Gastroesophageal sphincter (tissue), 3 donors: ENCODE measurements around the gene CFAP107.

Experiments used
- POLR2A ChIP-seq, 2 donors: fragments of 450-650 bp; IDR thresholded peaks; one replicate each; pipeline ENCODE4 v1.6.1; 2017; ENCODE audit warnings: antibody characterized with exemption in 2 of 2, mild to moderate bottlenecking in 2 of 2, moderate library complexity in 1 of 2
- TF ChIP-seq, protein P1 (sequence below), 4 experiments: fragments of 200-600 bp in 2 of 4; fragments of 450-650 bp in 2 of 4; sonication (generic) in 1 of 4; IDR thresholded peaks; one replicate each; pipeline ENCODE4 v1.5.1; 2017 to 2019; ENCODE audit warnings: antibody characterized with exemption in 4 of 4, mild to moderate bottlenecking in 2 of 4, moderate library complexity in 2 of 4

DNA sequence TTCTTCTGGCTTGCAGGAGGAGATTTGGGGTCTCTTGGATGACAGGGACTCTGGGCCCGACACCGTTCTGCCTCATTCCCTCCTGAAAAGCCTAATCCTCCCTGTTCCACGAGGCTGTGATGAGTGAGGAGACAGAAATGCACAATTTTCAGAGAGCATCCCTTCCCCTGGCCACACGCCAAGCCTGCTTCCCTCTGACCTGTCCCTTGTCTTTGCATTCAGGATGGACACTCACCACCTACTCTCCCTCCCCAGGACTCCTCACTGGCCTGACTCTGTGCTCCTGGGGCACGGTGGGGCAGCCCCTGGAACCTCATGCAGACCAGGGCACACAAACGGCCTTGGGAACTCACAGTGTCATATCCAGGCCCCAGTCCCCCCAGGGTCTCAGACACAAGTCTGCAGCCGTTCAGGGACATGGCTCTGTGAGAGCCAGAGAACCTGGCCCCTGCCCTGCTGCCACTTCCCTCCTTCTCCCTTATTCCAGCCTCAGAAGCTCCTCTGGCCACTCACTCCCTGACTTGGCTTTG lies 24.0 kb downstream of the CFAP107 start:
- TF ChIP-seq, protein P1, sequence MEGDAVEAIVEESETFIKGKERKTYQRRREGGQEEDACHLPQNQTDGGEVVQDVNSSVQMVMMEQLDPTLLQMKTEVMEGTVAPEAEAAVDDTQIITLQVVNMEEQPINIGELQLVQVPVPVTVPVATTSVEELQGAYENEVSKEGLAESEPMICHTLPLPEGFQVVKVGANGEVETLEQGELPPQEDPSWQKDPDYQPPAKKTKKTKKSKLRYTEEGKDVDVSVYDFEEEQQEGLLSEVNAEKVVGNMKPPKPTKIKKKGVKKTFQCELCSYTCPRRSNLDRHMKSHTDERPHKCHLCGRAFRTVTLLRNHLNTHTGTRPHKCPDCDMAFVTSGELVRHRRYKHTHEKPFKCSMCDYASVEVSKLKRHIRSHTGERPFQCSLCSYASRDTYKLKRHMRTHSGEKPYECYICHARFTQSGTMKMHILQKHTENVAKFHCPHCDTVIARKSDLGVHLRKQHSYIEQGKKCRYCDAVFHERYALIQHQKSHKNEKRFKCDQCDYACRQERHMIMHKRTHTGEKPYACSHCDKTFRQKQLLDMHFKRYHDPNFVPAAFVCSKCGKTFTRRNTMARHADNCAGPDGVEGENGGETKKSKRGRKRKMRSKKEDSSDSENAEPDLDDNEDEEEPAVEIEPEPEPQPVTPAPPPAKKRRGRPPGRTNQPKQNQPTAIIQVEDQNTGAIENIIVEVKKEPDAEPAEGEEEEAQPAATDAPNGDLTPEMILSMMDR (IDR thresholded peaks at IDR 0.05): no peak
- no peak for TF ChIP-seq POLR2A (IDR thresholded peaks at IDR 0.05)
